ENCODE data around the gene NLK.

GRCh38 chr17:28115046-28115445, 72.6 kb downstream of the NLK start:
- TF ChIP-seq CTCF (IDR thresholded peaks at IDR 0.05) (no peak), POLR2A (IDR thresholded peaks at IDR 0.05) (no peak)

All from body of pancreas (tissue), 4 donors.